Sciatic nerve (tissue), 2 donors: Measurements from ENCODE around the gene DDX6. TPM values are rescaled to one million over a fixed set of nuclear protein-coding genes. Genes with fewer than 3 reads are reported as not detected.
A peak's percentile ranks its signal among the peaks of the same experiment; 100 is the strongest.
"Not testable (repeated sequence)": the region's sequence is repeated elsewhere in the genome, so short reads cannot be mapped to it uniquely, and the experiment has no call there.

Experiments used
- ATAC-seq: fragments of 200-7000 bp; cut with Tn5 transposase; one replicate; pipeline ENCODE4 v1.9.1; 2020; ENCODE audit warnings: mild to moderate bottlenecking, moderate library complexity
- DNase-seq: peaks from one replicate; pipeline ENCODE4 v3.0.0-alpha.2; 2020; ENCODE audit warnings: low spot score
- intact Hi-C: fragments of 100-400 bp; cut with DNase I; formaldehyde crosslinking; loops from one replicate; pipeline ENCODE4 v1.14.2; 2022
- total RNA-seq: library from RNA; stranded (reverse); fragmentation: NEBNext Ultra II Directional; extraction: Animal tissue kit (Norgen Biotek cat#: 25700); gene quantifications from one replicate; pipeline ENCODE4 v1.2.1, GENCODE V29; 2021
- donor health status: DM: no; HTN: no; CAD: no.
- donor health status: DM: no; HTN: no; CAD: no.

DDX6 gene
- total RNA-seq, 1 donor from 2014 or later: 159 TPM

GRCh38 chr11:118792570-118793124 lies 1.7 kb upstream of the DDX6 start:
- intact Hi-C loops: no loop called here
- DNase-seq (peak; percentile 68), ATAC-seq (peak; percentile 73)

GRCh38 chr11:118791961-118792569 lies 1.1 kb upstream of the DDX6 start:
- DNase-seq (peak; percentile 73), ATAC-seq (peak; percentile 16)
- intact Hi-C loops: no loop called here

GRCh38 chr11:118790357-118791110 lies 430 bp downstream of the DDX6 start:
- peak; percentile 75 for ATAC-seq
- DNase-seq: peak; percentile 81
- intact Hi-C loops: no loop called here

- intact Hi-C loops: no loop called here
- DNase-seq (no peak), ATAC-seq (peak; percentile 14)
These were observed 1.2 kb downstream of the DDX6 start for GRCh38 chr11:118789501-118790356.

GRCh38 chr11:118786657-118787056 lies 4.3 kb downstream of the DDX6 start:
- DNase-seq (no peak), ATAC-seq (no peak)
- intact Hi-C loops: no loop called here

- ATAC-seq (no peak), DNase-seq (no peak)
- intact Hi-C loops: no loop called here
These were observed 5.6 kb downstream of the DDX6 start for GRCh38 chr11:118785362-118785761.

- DNase-seq: no peak
- ATAC-seq: no peak
- intact Hi-C loops: no loop called here
These were observed 7.1 kb downstream of the DDX6 start for GRCh38 chr11:118783724-118784495.

GRCh38 chr11:118783324-118783723 lies 7.6 kb downstream of the DDX6 start:
- DNase-seq, ATAC-seq, intact Hi-C loops: not testable (repeated sequence)

- intact Hi-C loops: no loop called here
- no peak for DNase-seq
These were observed 12.1 kb downstream of the DDX6 start for GRCh38 chr11:118778898-118779297.

GRCh38 chr11:118774032-118774431 lies 16.9 kb downstream of the DDX6 start:
- DNase-seq: no peak
- no peak for ATAC-seq
- intact Hi-C loops: no loop called here

More at GRCh38 chr11:118778898-118779297, 12.1 kb downstream of the DDX6 start:
- no peak for ATAC-seq

GRCh38 chr11:118771547-118772288 lies 19.2 kb downstream of the DDX6 start:
- no peak for ATAC-seq
- intact Hi-C loops: no loop called here
- no peak for DNase-seq

GRCh38 chr11:118768690-118769089 lies 22.3 kb downstream of the DDX6 start:
- no peak for DNase-seq
- intact Hi-C loops: no loop called here
- ATAC-seq: no peak

- DNase-seq (no peak), ATAC-seq (no peak)
- intact Hi-C loops: no loop called here
These were observed 24.9 kb downstream of the DDX6 start for GRCh38 chr11:118766035-118766434.

GRCh38 chr11:118765095-118765691 lies 25.8 kb downstream of the DDX6 start:
- DNase-seq, ATAC-seq, intact Hi-C loops: not testable (repeated sequence)

GRCh38 chr11:118763041-118763440 lies 27.9 kb downstream of the DDX6 start:
- peak; percentile 67 for ATAC-seq
- no peak for DNase-seq
- intact Hi-C loops: no loop called here

- ATAC-seq, DNase-seq, intact Hi-C loops: not testable (repeated sequence)
These were observed 29.0 kb downstream of the DDX6 start for GRCh38 chr11:118761981-118762380.

GRCh38 chr11:118757876-118758399 lies 33.0 kb downstream of the DDX6 start:
- ATAC-seq (peak; percentile 55), DNase-seq (no peak)
- intact Hi-C loops: no loop called here
